ENCODE data around the gene SKI. TPM values are rescaled to one million over a fixed set of nuclear protein-coding genes. Genes with fewer than 3 reads are reported as not detected.

The SKI gene
- total RNA-seq, 3 donors from 2014 or later = 26.8 to 86.6 (median 29.0) TPM

- DNase-seq = peak in 2 of 3 donors; percentile 29 to 58
- no peaks in the 10 kb centered on the region for H3K36me3 ChIP-seq (ENCODE audit: low read depth)
- H3K4me3 ChIP-seq = no peak overlapping the region
- TF ChIP-seq, protein P1, sequence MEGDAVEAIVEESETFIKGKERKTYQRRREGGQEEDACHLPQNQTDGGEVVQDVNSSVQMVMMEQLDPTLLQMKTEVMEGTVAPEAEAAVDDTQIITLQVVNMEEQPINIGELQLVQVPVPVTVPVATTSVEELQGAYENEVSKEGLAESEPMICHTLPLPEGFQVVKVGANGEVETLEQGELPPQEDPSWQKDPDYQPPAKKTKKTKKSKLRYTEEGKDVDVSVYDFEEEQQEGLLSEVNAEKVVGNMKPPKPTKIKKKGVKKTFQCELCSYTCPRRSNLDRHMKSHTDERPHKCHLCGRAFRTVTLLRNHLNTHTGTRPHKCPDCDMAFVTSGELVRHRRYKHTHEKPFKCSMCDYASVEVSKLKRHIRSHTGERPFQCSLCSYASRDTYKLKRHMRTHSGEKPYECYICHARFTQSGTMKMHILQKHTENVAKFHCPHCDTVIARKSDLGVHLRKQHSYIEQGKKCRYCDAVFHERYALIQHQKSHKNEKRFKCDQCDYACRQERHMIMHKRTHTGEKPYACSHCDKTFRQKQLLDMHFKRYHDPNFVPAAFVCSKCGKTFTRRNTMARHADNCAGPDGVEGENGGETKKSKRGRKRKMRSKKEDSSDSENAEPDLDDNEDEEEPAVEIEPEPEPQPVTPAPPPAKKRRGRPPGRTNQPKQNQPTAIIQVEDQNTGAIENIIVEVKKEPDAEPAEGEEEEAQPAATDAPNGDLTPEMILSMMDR (IDR thresholded peaks at IDR 0.05) = no peak
- no peak for ATAC-seq
- H3K4me1 ChIP-seq (ENCODE audit: low read depth) = peaks cover 83% of the 10 kb centered on the region
- intact Hi-C loops (cut with DNase I, micrococcal nuclease) = no loop called here
- H3K9me3 ChIP-seq = no peaks in the 10 kb centered on the region
Observed at GRCh38 chr1:2233468-2233867, 5.3 kb downstream of the SKI start.

GRCh38 chr1:2233997-2234761, 6.1 kb downstream of the SKI start:
- Histone ChIP-seq H3K36me3 (ENCODE audit: low read depth) (no peaks in the 10 kb centered on the region), H3K4me1 (ENCODE audit: low read depth) (peaks cover 90% of the 10 kb centered on the region), H3K4me3 (no peak overlapping the region), H3K9me3 (no peaks in the 10 kb centered on the region)
- intact Hi-C loops (cut with DNase I, micrococcal nuclease) = no loop called here
- peak; percentile 60 to 93 (median 76) for DNase-seq
- ATAC-seq = peak; percentile 61
- TF ChIP-seq, protein P1 (IDR thresholded peaks at IDR 0.05) = no peak

DNA sequence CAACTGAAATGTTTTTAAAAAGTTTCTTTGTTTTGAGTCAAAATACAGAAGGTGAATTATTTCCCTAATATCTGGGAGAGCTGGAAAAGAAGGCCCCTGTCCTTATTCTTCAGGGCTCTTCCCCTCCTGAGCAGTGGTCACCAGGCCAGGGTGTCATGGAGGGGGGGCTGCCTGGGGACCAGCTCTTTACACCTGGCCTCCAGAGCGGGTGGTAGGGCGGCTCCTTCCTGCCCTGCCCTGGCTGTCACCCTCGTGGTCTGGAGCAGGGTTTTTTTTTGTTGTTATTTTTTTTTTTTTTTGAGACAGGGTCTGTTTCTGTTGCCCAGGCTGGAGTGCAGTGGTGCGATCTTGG, 6.6 kb downstream of the SKI start:
- Histone ChIP-seq H3K9me3 (no peaks in the 10 kb centered on the region), H3K4me3 (no peak overlapping the region), H3K36me3 (ENCODE audit: low read depth) (no peaks in the 10 kb centered on the region), H3K4me1 (ENCODE audit: low read depth) (peaks cover 91% of the 10 kb centered on the region)
- intact Hi-C loops (cut with DNase I, micrococcal nuclease) = no loop called here
- TF ChIP-seq, protein P1 (IDR thresholded peaks at IDR 0.05) = no peak
- ATAC-seq (peak; percentile 15), DNase-seq (peak in 2 of 3 donors; percentile 47 to 77)

GRCh38 chr1:2235300-2235998, 7.3 kb downstream of the SKI start:
- Histone ChIP-seq H3K9me3 (no peaks in the 10 kb centered on the region), H3K4me1 (ENCODE audit: low read depth) (peaks cover 91% of the 10 kb centered on the region), H3K36me3 (ENCODE audit: low read depth) (no peaks in the 10 kb centered on the region), H3K4me3 (no peak overlapping the region)
- ATAC-seq = no peak
- intact Hi-C loops (cut with DNase I, micrococcal nuclease) = no loop called here
- TF ChIP-seq, protein P1 (IDR thresholded peaks at IDR 0.05) = no peak
- DNase-seq = peak in 1 of 3 donors; percentile 24

DNA sequence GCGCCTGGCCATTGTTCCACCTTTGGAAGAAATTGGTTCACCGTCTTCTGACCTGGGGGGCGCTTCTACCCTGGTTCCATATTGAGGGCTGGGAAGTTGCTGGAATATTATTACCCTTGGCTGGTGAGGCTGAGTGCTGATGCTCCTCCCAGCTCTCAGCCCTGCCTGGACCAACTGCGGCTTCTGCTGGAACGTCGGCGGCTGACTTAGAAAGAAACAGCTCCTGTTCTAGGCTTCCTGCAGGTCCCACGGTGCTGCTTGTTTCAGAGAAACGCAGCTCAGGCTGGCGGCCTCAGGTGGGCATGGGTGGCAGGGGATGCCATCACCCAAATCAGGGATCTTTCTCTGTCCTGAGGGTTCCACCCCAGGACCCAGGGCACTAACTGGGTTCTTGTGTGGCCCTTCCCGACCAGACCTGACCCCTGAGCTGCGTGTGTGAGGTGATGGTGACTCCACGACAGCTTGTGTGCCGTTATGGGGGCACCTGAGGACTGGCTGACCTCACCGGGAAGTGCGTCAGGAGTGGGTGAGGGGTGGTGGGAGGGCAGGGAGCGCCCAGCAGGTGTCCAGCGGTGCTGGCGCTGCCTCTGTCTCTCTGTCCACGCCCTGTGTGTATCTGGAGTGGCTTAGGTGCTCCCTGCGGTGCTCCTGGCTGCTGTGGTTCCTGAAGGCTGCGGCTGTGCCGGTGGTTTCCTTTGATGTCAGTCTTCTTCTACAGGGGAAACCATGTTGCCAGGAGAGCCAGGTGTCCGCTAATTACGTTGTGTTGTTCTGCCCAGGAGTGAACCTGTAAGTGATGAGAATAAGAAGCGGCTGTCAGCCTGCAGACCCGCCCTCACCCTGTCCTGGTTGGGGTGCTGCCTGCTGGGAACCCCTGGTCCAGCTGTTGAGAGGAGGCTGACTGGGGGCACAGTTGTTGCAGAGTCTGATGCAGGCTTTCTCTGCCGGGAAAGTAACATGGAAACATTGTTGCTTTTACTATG, 8.9 kb downstream of the SKI start:
- DNase-seq (peak; percentile 51 to 66 (median 52)), ATAC-seq (peak; percentile 14)
- no peaks in the 10 kb centered on the region for H3K36me3 ChIP-seq (ENCODE audit: low read depth)
- H3K4me1 ChIP-seq (ENCODE audit: low read depth) = peaks cover 77% of the 10 kb centered on the region
- intact Hi-C loops (cut with DNase I, micrococcal nuclease) = no loop called here
- H3K4me3 ChIP-seq = no peak overlapping the region
- no peaks in the 10 kb centered on the region for H3K9me3 ChIP-seq
- TF ChIP-seq, protein P1 (IDR thresholded peaks at IDR 0.05) = no peak

Measured in mucosa of descending colon (tissue), 3 donors.